ENCODE data around the gene SLC10A7. TPM values are rescaled to one million over a fixed set of nuclear protein-coding genes. Genes with fewer than 3 reads are reported as not detected.

Gene SLC10A7
- total and polyA plus RNA-seq, 8 donors, result 1.8 to 36.0 (median 10.4) TPM

DNA sequence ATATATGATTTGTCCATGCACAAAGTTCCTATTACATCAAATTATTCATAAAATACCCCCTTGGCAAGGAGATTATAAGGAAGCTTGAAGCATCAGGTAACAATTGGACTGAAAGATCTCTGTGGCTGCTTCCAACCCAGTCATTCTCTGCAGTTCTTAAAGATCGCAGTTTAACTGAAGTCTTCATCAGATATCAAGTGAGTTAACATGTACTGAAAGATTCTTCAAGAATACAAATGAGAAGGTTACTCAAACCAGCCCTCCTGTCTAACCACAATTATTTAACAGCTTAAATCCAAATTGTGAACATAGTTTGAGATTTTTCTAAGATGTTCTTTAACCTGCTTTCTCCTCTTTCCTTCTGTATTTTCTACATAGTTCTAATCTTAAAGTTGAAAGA lies 56.1 kb downstream of the SLC10A7 start:
- intact Hi-C loops (cut with DNase I; ENCODE audit: low total_unique reads), result loop anchor here (10.0 kb wide), 1 partner anchor 1509 kb away; no protein-coding TSS in a partner anchor
- H3K27me3 ChIP-seq, result no peaks in the 10 kb centered on the region
- 79 to 87% (median 84%) methylated on average over 1 of the region's 1 CpG for WGBS, 5 donors
- no peak for DNase-seq
- no peaks in the 10 kb centered on the region for H3K9me3 ChIP-seq
- H3K36me3 ChIP-seq, result no peaks in the 10 kb centered on the region
- TF ChIP-seq EP300 (IDR thresholded peaks at IDR 0.05), result no peak
- no peak for TF ChIP-seq CTCF (IDR thresholded peaks at IDR 0.05)
- no peak for TF ChIP-seq POLR2A (IDR thresholded peaks at IDR 0.05)
- no peak for TF ChIP-seq POLR2AphosphoS5 (IDR thresholded peaks at IDR 0.05)
- no peak overlapping the region for H3K27ac ChIP-seq
- no peaks in the 10 kb centered on the region for H3K4me1 ChIP-seq
- no peak overlapping the region for H3K4me3 ChIP-seq

- no peaks in the 10 kb centered on the region for H3K9me3 ChIP-seq
- no peak overlapping the region for H3K4me3 ChIP-seq
- no peak for DNase-seq
- H3K4me1 ChIP-seq, result peaks cover 0 to 8% (median 0%) of the 10 kb centered on the region in 4 donors
- no peak overlapping the region for H3K27ac ChIP-seq
- intact Hi-C loops (cut with DNase I; ENCODE audit: low total_unique reads), result loop anchor here (10.0 kb wide), 1 partner anchor 1513 kb away; no protein-coding TSS in a partner anchor
- H3K27me3 ChIP-seq, result no peaks in the 10 kb centered on the region
- H3K36me3 ChIP-seq, result no peaks in the 10 kb centered on the region
- TF ChIP-seq POLR2AphosphoS5 (IDR thresholded peaks at IDR 0.05) (no peak), POLR2A (IDR thresholded peaks at IDR 0.05) (no peak), EP300 (IDR thresholded peaks at IDR 0.05) (no peak), CTCF (IDR thresholded peaks at IDR 0.05) (no peak)
Observed at GRCh38 chr4:146462251-146462650, 59.5 kb downstream of the SLC10A7 start.

- Histone ChIP-seq H3K36me3 (no peaks in the 10 kb centered on the region), H3K27ac (peak overlapping the region in 1 of 5 donors; percentile 6), H3K4me3 (no peak overlapping the region), H3K27me3 (no peaks in the 10 kb centered on the region), H3K9me3 (no peaks in the 10 kb centered on the region), H3K4me1 (peaks cover 0 to 8% (median 0%) of the 10 kb centered on the region in 4 donors)
- 14 to 51% (median 39%) methylated on average over 1 of the region's 1 CpG for WGBS, 5 donors
- intact Hi-C loops (cut with DNase I; ENCODE audit: low total_unique reads), result no loop called here
- TF ChIP-seq EP300 (IDR thresholded peaks at IDR 0.05) (no peak), POLR2A (IDR thresholded peaks at IDR 0.05) (no peak), POLR2AphosphoS5 (IDR thresholded peaks at IDR 0.05) (no peak), CTCF (IDR thresholded peaks at IDR 0.05) (no peak)
- peak in 1 of 2 donors; percentile 11 for DNase-seq
Observed at GRCh38 chr4:146458594-146458993, 63.1 kb downstream of the SLC10A7 start.

DNA sequence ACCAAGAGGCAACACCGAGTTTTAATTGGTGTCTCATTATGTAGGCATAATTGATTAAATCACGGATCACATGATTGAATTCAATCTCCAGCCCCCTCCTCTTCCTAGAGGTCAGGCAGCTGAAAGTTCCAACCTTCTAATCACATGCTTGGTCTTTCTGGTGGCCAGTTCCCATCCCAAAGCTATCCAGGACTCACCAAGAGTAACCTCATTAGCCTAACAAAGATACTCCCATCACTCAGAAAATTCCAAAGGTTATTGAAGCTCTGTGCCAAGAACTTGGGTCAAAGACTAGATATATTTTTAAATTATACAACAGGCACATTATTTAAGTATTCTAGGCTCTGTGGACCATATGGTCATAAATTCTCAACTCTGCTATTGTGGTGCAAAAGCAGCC lies 65.1 kb downstream of the SLC10A7 start:
- no peaks in the 10 kb centered on the region for H3K9me3 ChIP-seq
- intact Hi-C loops (cut with DNase I; ENCODE audit: low total_unique reads), result no loop called here
- 92 to 96% (median 95%) methylated on average over 2 of the region's 2 CpGs for WGBS, 5 donors

More for the DNA sequence above, 65.1 kb downstream of the SLC10A7 start:
- H3K4me1 ChIP-seq, result peaks cover 0 to 8% (median 0%) of the 10 kb centered on the region in 4 donors
- no peaks in the 10 kb centered on the region for H3K36me3 ChIP-seq
- H3K27me3 ChIP-seq, result no peaks in the 10 kb centered on the region
- H3K27ac ChIP-seq, result no peak overlapping the region
- TF ChIP-seq CTCF (IDR thresholded peaks at IDR 0.05) (no peak), POLR2A (IDR thresholded peaks at IDR 0.05) (no peak), POLR2AphosphoS5 (IDR thresholded peaks at IDR 0.05) (no peak), EP300 (IDR thresholded peaks at IDR 0.05) (no peak)
- DNase-seq, result no peak
- no peak overlapping the region for H3K4me3 ChIP-seq
